Measurements from ENCODE around the gene VWA3B. TPM values are rescaled to one million over a fixed set of nuclear protein-coding genes. Genes with fewer than 3 reads are reported as not detected.

The VWA3B gene
- total RNA-seq, 1 experiment from 2014 or later = not detected

- H3K79me2 ChIP-seq (ENCODE audit: insufficient read depth, low read length) = no peaks in the 10 kb centered on the region
- no peak overlapping the region for H3K18ac ChIP-seq (ENCODE audit: insufficient read length, low read depth, low read length)
- no peak overlapping the region for H3K4me2 ChIP-seq (ENCODE audit: insufficient read depth, insufficient read length, low read length)
- H3K79me1 ChIP-seq (ENCODE audit: insufficient read depth, low read depth, low read length, poor library complexity, severe bottlenecking) = no peaks in the 10 kb centered on the region
- Mint-ChIP-seq H3K36me3 (ENCODE audit: insufficient read depth in 1 of 3, low read depth in 3 of 3) (no peaks in the 10 kb centered on the region), H3K9me3 (no peaks in the 10 kb centered on the region; a peak in 1 of 5 replicates), H3K4me3 (peak overlapping the region in 1 of 2 experiments; percentile 19; a peak in 2 of 5 replicates), H3K27ac (no peak overlapping the region), H3K4me1 (peaks cover 3 to 9% of the 10 kb centered on the region in 2 experiments; a peak in 2 of 4 replicates), H3K27me3 (ENCODE audit: low read depth) (peaks cover 68% of the 10 kb centered on the region)
- no peak overlapping the region for H3K27ac ChIP-seq (ENCODE audit: insufficient read length, low read depth, low read length)
- no peak overlapping the region for H3T11ph ChIP-seq (ENCODE audit: low read length)
- H2BK5ac ChIP-seq (ENCODE audit: insufficient read length, low read length) = no peak overlapping the region
- no peak overlapping the region for H3K9ac ChIP-seq (ENCODE audit: extremely low read depth, insufficient read length, low read length)
- H2BK20ac ChIP-seq (ENCODE audit: low read depth, low read length, poor library complexity, severe bottlenecking) = no peak overlapping the region
- no peak overlapping the region for H2AFZ ChIP-seq (ENCODE audit: low read length)
- no peak overlapping the region for H3K23ac ChIP-seq (ENCODE audit: insufficient read length, low read depth, low read length)
- no peak overlapping the region for H2BK120ac ChIP-seq (ENCODE audit: low read depth, low read length, poor library complexity, severe bottlenecking)
- H3K23me2 ChIP-seq (ENCODE audit: insufficient read length, low read depth, low read length, poor library complexity, severe bottlenecking) = peaks cover 8% of the 10 kb centered on the region
- no peak overlapping the region for H3K14ac ChIP-seq (ENCODE audit: insufficient read depth, low read length)
- no peaks in the 10 kb centered on the region for H3K9me3 ChIP-seq (ENCODE audit: control insufficient read depth, low read depth, low read length)
- H2BK15ac ChIP-seq (ENCODE audit: low read depth, low read length) = no peak overlapping the region
- DNase-seq = no peak
- no peak overlapping the region for H3K56ac ChIP-seq (ENCODE audit: insufficient read length, low read depth, low read length)
- peaks cover 6% of the 10 kb centered on the region; the same call in 1 of the 2 replicates for H3K27me3 ChIP-seq (ENCODE audit: insufficient read depth, low read length)
- no peaks in the 10 kb centered on the region for H4K20me1 ChIP-seq (ENCODE audit: control insufficient read depth, insufficient read depth, insufficient read length)
- H3K4me1 ChIP-seq (ENCODE audit: insufficient read depth, low read length) = no peaks in the 10 kb centered on the region
- no peak for TF ChIP-seq CTCF (conservative IDR thresholded peaks at IDR 0.05)
- H2AK5ac ChIP-seq (ENCODE audit: insufficient read length, low read length) = no peak overlapping the region
- H4K8ac ChIP-seq (replicated peaks; ENCODE audit: insufficient read length, low read depth, low read length) = no peak overlapping the region
- no peak overlapping the region for H4K91ac ChIP-seq (ENCODE audit: insufficient read length, low read depth, low read length)
- no CpG with 5 or more reads among the region's 5 CpGs for WGBS (ENCODE audit: extremely low coverage, insufficient read length, low lambda C conversion rate)
- no peak overlapping the region for H4K5ac ChIP-seq (ENCODE audit: insufficient read length, low read depth, low read length)
- H3K4ac ChIP-seq (ENCODE audit: low read depth, low read length) = no peak overlapping the region
- H2BK12ac ChIP-seq (ENCODE audit: insufficient read length, low read depth, low read length) = no peak overlapping the region
Observed at GRCh38 chr2:98085649-98086048, 1.3 kb upstream of the VWA3B start.
